Measurements from ENCODE around the gene YPEL1.

Gene YPEL1

GRCh38 chr22:21758091-21758864, 22.7 kb upstream of the YPEL1 start:
- H3K9me3 ChIP-seq (ENCODE audit: low read length) = no peaks in the 10 kb centered on the region
- H3K27ac ChIP-seq (ENCODE audit: low read depth, low read length, poor library complexity, severe bottlenecking) = no peak overlapping the region
- H3K27me3 ChIP-seq (ENCODE audit: insufficient read depth, low read length) = no peaks in the 10 kb centered on the region
- TF ChIP-seq CTCF (IDR thresholded peaks at IDR 0.05; ENCODE audit: low read length) (no peak), EZH2 (IDR thresholded peaks at IDR 0.05; ENCODE audit: borderline replicate concordance, low read length) (no peak)
- no peaks in the 10 kb centered on the region for H3F3A ChIP-seq (ENCODE audit: insufficient read depth, low read length)
- no peak overlapping the region for H3K4me2 ChIP-seq (ENCODE audit: low read length)
- H3K9me2 ChIP-seq (ENCODE audit: low read depth, low read length) = no peaks in the 10 kb centered on the region
- no peaks in the 10 kb centered on the region for H3K79me2 ChIP-seq (ENCODE audit: insufficient read depth, low read length)
- H3K9ac ChIP-seq (ENCODE audit: low read length) = no peak overlapping the region
- H3K4me3 ChIP-seq (ENCODE audit: low read depth, low read length, poor library complexity, severe bottlenecking) = no peak overlapping the region
- peaks cover 37% of the 10 kb centered on the region for H3K36me3 ChIP-seq (ENCODE audit: insufficient read depth, low read length)
- no peaks in the 10 kb centered on the region for H4K20me1 ChIP-seq (ENCODE audit: insufficient read depth, low read length)
- no peak overlapping the region for H2AFZ ChIP-seq (ENCODE audit: low read length)
- H3K4me1 ChIP-seq (ENCODE audit: insufficient read depth, low read length, severe bottlenecking) = peaks cover 51% of the 10 kb centered on the region

GRCh38 chr22:21755851-21756284, 20.3 kb upstream of the YPEL1 start:
- Histone ChIP-seq H3K9ac (ENCODE audit: low read length) (no peak overlapping the region; the same call in 1 of the 2 replicates), H3K9me2 (ENCODE audit: low read depth, low read length) (no peaks in the 10 kb centered on the region), H3K4me1 (ENCODE audit: insufficient read depth, low read length, severe bottlenecking) (peaks cover 39% of the 10 kb centered on the region), H3K4me2 (ENCODE audit: low read length) (peak overlapping the region; percentile 47), H4K20me1 (ENCODE audit: insufficient read depth, low read length) (no peaks in the 10 kb centered on the region), H3K4me3 (ENCODE audit: low read depth, low read length, poor library complexity, severe bottlenecking) (no peak overlapping the region), H3K36me3 (ENCODE audit: insufficient read depth, low read length) (peaks cover 13% of the 10 kb centered on the region; the same call in 1 of the 2 replicates), H3K79me2 (ENCODE audit: insufficient read depth, low read length) (no peaks in the 10 kb centered on the region), H3F3A (ENCODE audit: insufficient read depth, low read length) (no peaks in the 10 kb centered on the region), H2AFZ (ENCODE audit: low read length) (no peak overlapping the region), H3K27me3 (ENCODE audit: insufficient read depth, low read length) (no peaks in the 10 kb centered on the region), H3K9me3 (ENCODE audit: low read length) (no peaks in the 10 kb centered on the region), H3K27ac (ENCODE audit: low read depth, low read length, poor library complexity, severe bottlenecking) (peak overlapping the region; percentile 74)
- TF ChIP-seq EZH2 (IDR thresholded peaks at IDR 0.05; ENCODE audit: borderline replicate concordance, low read length) (no peak), CTCF (IDR thresholded peaks at IDR 0.05; ENCODE audit: low read length) (no peak)

GRCh38 chr22:21754523-21754922, 18.9 kb upstream of the YPEL1 start:
- Histone ChIP-seq H3K4me3 (ENCODE audit: low read depth, low read length, poor library complexity, severe bottlenecking) (peak overlapping the region; percentile 20), H3K9ac (ENCODE audit: low read length) (peak overlapping the region; percentile 28; the same call in 1 of the 2 replicates), H3K27ac (ENCODE audit: low read depth, low read length, poor library complexity, severe bottlenecking) (peak overlapping the region; percentile 74)

More at GRCh38 chr22:21754523-21754922, 18.9 kb upstream of the YPEL1 start:
- no peaks in the 10 kb centered on the region for H3K79me2 ChIP-seq (ENCODE audit: insufficient read depth, low read length)
- H3K9me2 ChIP-seq (ENCODE audit: low read depth, low read length) = no peaks in the 10 kb centered on the region
- no peaks in the 10 kb centered on the region for H4K20me1 ChIP-seq (ENCODE audit: insufficient read depth, low read length)
- H3K9me3 ChIP-seq (ENCODE audit: low read length) = no peaks in the 10 kb centered on the region
- H3K4me1 ChIP-seq (ENCODE audit: insufficient read depth, low read length, severe bottlenecking) = peaks cover 33% of the 10 kb centered on the region
- H2AFZ ChIP-seq (ENCODE audit: low read length) = no peak overlapping the region
- H3K36me3 ChIP-seq (ENCODE audit: insufficient read depth, low read length) = 0 out of 2 replicates have a peak, but pooled peaks cover 6% of the 10 kb centered on the region
- TF ChIP-seq CTCF (IDR thresholded peaks at IDR 0.05; ENCODE audit: low read length) (no peak), EZH2 (IDR thresholded peaks at IDR 0.05; ENCODE audit: borderline replicate concordance, low read length) (no peak)
- H3K27me3 ChIP-seq (ENCODE audit: insufficient read depth, low read length) = no peaks in the 10 kb centered on the region
- no peaks in the 10 kb centered on the region for H3F3A ChIP-seq (ENCODE audit: insufficient read depth, low read length)
- peak overlapping the region; percentile 47 for H3K4me2 ChIP-seq (ENCODE audit: low read length)

Measured in OCI-LY1 (cell line).